GM10266 (cell line): Measurements from ENCODE around the gene HOXC11.

ENCODE experiments used
- DNase-seq: peaks from one replicate; pipeline ENCODE4 v3.0.0; 2012; ENCODE audit errors: extremely low spot score
- TF ChIP-seq, protein P1 (sequence below): IDR thresholded peaks from 2 replicates; pipeline ENCODE4 v1.5.1; 2012; ENCODE audit warnings: mild to moderate bottlenecking, low read depth; ENCODE audit not compliant: control insufficient read depth, insufficient read depth; ENCODE audit errors: missing control alignments

The HOXC11 gene

DNA sequence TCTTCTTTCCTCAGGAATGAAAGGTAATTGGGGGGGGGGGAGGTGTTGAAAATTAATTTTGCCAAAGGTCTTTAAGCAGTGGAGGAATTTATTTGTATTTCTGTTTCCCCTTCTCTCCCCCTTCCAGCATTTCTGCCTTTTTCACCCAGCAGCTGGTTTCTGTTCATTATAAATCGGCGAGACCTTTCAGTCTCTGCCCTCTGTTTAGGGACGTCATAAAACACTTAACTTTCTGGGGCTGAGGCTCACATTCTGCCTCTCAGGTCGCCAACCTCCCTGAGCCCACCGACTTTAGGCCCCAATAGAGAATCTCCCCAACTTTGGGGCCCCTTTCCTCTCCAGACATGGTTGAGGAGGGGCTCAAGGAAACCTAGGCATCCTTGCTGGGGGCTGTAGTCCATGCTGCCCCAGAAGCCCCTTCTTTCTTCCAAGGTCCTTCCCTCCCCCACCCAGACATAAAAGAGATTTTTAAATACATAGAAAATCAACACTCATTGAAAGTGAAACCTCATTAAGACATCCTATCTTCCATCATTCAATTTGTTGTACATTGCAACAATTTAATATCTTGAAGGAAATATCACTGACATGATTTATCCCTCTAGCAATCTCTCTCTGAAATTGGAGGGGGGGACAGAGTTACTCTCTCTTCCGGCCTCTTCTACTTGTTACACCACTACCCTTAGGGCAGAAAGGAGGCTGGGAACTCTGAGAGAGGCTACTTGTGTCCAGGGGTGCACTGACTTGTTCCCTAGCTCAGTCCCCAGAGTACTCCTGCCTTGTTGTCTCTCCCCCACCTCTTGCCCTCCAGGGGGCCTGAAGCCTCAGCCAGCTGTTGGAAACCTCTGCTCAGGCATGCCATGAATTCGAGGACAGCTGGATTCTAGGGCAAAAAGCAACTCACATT lies 52.8 kb downstream of the HOXC11 start:
- no peak for DNase-seq

DNA sequence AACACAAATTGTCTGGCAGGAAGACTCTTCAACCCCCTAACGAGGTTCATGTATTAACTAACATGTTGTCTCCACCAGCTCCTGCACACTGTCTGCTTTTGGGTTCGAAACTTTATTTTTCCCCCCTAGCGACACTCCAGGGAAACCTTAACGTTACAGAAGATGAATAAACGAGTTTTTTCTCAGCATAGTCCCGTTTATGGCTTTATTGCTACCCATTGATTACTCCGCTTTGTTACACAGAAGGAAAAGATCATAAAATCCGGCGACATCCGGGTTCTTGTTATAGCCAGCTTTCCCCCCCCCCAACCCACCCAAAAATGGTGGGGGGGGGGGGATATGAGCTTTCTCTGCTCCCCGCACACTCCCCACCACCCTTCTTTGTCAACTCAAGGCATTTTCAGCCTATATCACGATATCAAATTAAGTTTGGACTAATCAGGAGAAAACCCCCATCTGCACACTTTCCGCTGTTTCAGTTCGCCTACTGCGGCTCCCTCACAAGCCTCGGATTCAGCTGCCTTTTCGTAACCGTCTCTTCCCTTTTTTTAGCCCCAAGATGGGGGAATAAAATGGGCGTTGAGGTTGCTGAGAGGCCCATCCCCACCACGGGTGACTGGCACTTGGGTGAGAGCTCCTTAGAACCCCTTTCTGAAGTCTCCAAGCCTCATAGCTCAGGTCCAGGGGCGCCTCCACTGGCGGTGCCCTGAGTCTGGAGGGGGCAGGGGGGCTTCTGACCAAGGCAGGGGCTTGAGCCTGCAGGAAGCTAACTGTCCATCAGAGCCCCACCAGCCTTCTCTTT lies 53.9 kb downstream of the HOXC11 start:
- DNase-seq, result no peak
- TF ChIP-seq, protein P1, sequence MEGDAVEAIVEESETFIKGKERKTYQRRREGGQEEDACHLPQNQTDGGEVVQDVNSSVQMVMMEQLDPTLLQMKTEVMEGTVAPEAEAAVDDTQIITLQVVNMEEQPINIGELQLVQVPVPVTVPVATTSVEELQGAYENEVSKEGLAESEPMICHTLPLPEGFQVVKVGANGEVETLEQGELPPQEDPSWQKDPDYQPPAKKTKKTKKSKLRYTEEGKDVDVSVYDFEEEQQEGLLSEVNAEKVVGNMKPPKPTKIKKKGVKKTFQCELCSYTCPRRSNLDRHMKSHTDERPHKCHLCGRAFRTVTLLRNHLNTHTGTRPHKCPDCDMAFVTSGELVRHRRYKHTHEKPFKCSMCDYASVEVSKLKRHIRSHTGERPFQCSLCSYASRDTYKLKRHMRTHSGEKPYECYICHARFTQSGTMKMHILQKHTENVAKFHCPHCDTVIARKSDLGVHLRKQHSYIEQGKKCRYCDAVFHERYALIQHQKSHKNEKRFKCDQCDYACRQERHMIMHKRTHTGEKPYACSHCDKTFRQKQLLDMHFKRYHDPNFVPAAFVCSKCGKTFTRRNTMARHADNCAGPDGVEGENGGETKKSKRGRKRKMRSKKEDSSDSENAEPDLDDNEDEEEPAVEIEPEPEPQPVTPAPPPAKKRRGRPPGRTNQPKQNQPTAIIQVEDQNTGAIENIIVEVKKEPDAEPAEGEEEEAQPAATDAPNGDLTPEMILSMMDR, result no peak

More for the DNA sequence above, 52.8 kb downstream of the HOXC11 start:
- TF ChIP-seq, protein P1, result no peak
